ENCODE data around the gene LCTL. TPM values are rescaled to one million over a fixed set of nuclear protein-coding genes. Genes with fewer than 3 reads are reported as not detected.

The LCTL gene
- total and polyA plus RNA-seq, 12 donors, result 0.03 to 0.16 TPM; not detected in 10

DNA sequence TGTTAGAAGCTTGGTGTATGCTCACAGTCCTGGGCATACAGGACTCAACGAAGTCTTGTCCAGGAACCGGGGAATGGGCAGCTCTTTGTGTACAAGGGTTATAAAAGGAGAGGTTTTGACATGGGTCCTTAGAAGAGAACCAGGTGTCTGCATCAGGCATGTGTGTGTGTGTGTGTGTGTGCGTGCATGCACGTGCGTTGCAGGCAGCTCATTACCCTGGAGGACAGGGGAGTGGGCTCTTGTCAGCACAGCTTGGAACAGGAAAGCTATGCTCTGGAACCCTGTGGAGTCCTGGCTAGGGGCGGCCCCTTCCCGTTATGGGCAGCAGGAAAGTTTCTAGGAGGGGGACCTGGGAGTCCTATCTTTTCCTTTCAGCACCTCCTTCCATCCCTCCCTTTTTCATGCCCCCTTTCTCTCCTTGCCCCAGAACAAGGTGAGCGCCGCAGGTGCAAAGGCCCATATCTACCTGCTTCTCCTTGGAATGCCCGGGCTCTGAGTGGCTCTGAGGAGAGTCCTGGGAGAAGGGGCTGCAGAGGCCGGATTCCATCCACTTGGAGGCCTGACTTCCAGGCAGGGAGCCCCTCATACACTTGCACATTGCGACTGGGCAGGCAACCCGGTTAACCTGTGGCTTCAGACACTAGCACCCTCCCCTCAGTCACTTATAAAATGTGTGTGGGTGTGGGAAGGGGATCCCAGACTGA is 33.9 kb upstream of the LCTL start:
- H3K4me3 ChIP-seq, result no peak overlapping the region
- H3K9me3 ChIP-seq (replicated peaks in 1 of 3), result no peaks in the 10 kb centered on the region
- H3K36me3 ChIP-seq (replicated peaks in 1 of 2), result no peaks in the 10 kb centered on the region
- DNase-seq, result no peak
- intact Hi-C loops (cut with DNase I), result loop anchor here (5.0 kb wide), 3 partner anchors 173 to 253 kb away; no protein-coding TSS in a partner anchor
- no peak overlapping the region for H3K27ac ChIP-seq
- H3K4me1 ChIP-seq (replicated peaks in 1 of 2), result no peaks in the 10 kb centered on the region
- TF ChIP-seq, protein P1, sequence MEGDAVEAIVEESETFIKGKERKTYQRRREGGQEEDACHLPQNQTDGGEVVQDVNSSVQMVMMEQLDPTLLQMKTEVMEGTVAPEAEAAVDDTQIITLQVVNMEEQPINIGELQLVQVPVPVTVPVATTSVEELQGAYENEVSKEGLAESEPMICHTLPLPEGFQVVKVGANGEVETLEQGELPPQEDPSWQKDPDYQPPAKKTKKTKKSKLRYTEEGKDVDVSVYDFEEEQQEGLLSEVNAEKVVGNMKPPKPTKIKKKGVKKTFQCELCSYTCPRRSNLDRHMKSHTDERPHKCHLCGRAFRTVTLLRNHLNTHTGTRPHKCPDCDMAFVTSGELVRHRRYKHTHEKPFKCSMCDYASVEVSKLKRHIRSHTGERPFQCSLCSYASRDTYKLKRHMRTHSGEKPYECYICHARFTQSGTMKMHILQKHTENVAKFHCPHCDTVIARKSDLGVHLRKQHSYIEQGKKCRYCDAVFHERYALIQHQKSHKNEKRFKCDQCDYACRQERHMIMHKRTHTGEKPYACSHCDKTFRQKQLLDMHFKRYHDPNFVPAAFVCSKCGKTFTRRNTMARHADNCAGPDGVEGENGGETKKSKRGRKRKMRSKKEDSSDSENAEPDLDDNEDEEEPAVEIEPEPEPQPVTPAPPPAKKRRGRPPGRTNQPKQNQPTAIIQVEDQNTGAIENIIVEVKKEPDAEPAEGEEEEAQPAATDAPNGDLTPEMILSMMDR (IDR thresholded peaks at IDR 0.05), result no peak
- TF ChIP-seq POLR2A (IDR thresholded peaks at IDR 0.05), result no peak
- 80 to 88% (median 86%) methylated on average over 12 to 13 of the region's 13 CpGs for WGBS, 4 donors
- no peaks in the 10 kb centered on the region for H3K27me3 ChIP-seq

DNA sequence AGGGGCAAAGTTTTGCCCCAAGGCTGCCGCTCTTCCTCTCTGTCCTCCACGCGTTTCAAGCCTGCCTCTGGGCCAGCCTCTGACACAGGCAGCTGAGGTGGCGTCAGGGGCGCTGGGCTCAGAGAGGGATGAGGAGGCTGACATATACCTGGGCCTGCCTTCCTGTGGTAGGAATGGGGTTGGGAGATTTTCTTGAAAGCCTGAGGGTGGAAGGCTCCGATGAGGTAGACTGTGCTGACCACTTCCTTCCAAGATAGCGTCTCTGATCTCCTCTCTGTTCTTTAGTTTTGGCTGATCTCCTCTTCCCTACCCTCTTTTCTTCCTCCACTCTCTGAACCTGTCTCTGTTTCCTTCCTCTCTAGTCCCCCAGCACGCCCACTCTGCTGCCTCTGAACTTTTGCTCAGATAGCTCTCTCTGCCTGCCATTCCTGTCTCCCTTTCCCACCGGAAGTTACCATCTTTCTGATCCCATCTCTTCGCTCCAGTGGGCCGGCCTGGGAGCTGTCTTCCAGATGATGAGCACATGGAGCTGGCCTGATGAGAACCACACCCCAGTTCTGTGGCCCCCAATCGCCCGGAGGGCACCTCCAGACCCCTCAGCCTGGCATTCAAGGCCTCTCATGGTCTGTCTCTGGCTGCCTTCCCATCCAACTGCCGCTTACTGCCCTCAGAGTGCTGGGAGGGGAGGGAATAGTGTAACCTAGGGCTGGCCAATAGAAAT is 32.5 kb upstream of the LCTL start:
- 72 to 88% (median 77%) methylated on average over 10 to 14 of the region's 14 CpGs for WGBS, 4 donors
- no peak overlapping the region for H3K27ac ChIP-seq
- no peak for TF ChIP-seq POLR2A (IDR thresholded peaks at IDR 0.05)
- TF ChIP-seq, protein P1 (IDR thresholded peaks at IDR 0.05), result no peak
- no peaks in the 10 kb centered on the region for H3K9me3 ChIP-seq (replicated peaks in 1 of 3)
- H3K4me1 ChIP-seq (replicated peaks in 1 of 2), result no peaks in the 10 kb centered on the region
- H3K27me3 ChIP-seq, result no peaks in the 10 kb centered on the region
- intact Hi-C loops (cut with DNase I), result no loop called here
- no peaks in the 10 kb centered on the region for H3K36me3 ChIP-seq (replicated peaks in 1 of 2)
- H3K4me3 ChIP-seq, result no peak overlapping the region
- DNase-seq, result no peak

DNA sequence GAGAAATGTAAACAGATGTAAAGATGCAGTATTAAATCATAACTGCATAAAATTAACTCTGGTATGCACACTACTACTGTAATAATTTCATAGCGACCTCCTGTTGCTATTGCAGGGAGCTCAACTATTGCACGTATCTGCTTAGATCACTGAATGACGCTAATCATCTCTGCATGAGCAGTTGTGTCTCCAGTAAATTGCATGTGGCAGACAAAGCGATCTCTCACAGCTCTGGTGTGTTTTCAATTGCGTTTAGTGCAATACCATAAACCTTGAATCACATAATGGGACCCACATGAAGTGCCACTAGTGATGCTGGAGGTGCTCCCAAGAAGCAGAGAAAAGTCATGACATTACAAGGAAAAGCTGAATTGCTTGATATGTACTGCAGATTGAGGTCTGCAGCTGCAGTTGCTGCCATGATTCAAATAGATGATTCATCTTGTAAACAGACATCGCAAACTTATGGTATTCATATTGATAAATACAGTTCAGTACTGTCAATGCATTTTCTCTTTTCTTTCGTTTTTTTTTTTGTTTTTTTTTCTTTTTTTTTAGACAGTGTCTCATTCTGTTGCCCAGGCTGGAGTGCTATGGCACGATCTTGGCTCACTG is 30.2 kb upstream of the LCTL start:
- TF ChIP-seq, protein P1 (IDR thresholded peaks at IDR 0.05), result no peak
- no peak for TF ChIP-seq POLR2A (IDR thresholded peaks at IDR 0.05)
- WGBS, 4 donors, result 70 to 79% (median 76%) methylated on average over 8 of the region's 8 CpGs
- Histone ChIP-seq H3K4me1 (replicated peaks in 1 of 2) (no peaks in the 10 kb centered on the region), H3K36me3 (replicated peaks in 1 of 2) (no peaks in the 10 kb centered on the region), H3K9me3 (replicated peaks in 1 of 3) (no peaks in the 10 kb centered on the region), H3K27me3 (no peaks in the 10 kb centered on the region), H3K4me3 (no peak overlapping the region), H3K27ac (no peak overlapping the region)
- intact Hi-C loops (cut with DNase I), result no loop called here
- no peak for DNase-seq

DNA sequence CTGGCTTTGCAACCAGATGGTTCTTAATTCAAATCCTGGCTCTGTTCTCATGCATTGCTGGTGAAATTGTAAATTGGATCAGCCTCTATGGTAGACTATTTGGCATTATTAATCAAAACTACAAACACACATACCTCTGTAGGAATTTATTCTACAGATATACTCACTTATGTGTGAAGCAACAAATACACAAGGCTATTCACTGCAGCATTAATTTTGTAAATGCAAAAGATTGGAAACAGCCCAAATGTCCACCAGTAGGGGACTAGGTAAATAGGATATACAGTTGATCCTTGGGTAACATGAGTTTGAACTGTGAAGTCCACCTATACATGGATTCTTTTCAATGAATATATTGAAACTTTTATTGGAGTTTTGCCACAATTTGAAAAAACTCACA is 29.5 kb upstream of the LCTL start:
- Histone ChIP-seq H3K9me3 (replicated peaks in 1 of 3) (no peaks in the 10 kb centered on the region), H3K27me3 (no peaks in the 10 kb centered on the region), H3K4me1 (replicated peaks in 1 of 2) (no peaks in the 10 kb centered on the region), H3K4me3 (no peak overlapping the region), H3K36me3 (replicated peaks in 1 of 2) (no peaks in the 10 kb centered on the region), H3K27ac (no peak overlapping the region)
- intact Hi-C loops (cut with DNase I), result no loop called here
- no peak for DNase-seq
- no peak for TF ChIP-seq POLR2A (IDR thresholded peaks at IDR 0.05)
- TF ChIP-seq, protein P1 (IDR thresholded peaks at IDR 0.05), result no peak
